GM12891 (cell line): Measurements from ENCODE around the gene BNC2.

Experiments
- DNase-seq: peaks from one replicate; pipeline ENCODE4 v3.0.0; 2011; ENCODE audit warnings: low spot score; ENCODE audit not compliant: insufficient read length
- FAIRE-seq: peaks from 2 replicates; lab custom pipeline; 2011; peaks lifted over from hg19 to GRCh38; lab: Jason Lieb, UNC
- PAX5 ChIP-seq: IDR thresholded peaks from 2 replicates; pipeline ENCODE4 v1.6.1; 2011; ENCODE audit warnings: low read length, moderate library complexity, mild to moderate bottlenecking; ENCODE audit not compliant: insufficient read depth, severe bottlenecking
- POLR2A ChIP-seq: IDR thresholded peaks from 2 replicates; pipeline ENCODE4 v1.6.1; 2011; ENCODE audit warnings: low read depth, low read length, control low read depth
- POLR2AphosphoS5 ChIP-seq: IDR thresholded peaks from 2 replicates; pipeline ENCODE4 v1.6.1; 2011; ENCODE audit warnings: low read depth, low read length, control low read depth
- POU2F2 ChIP-seq: IDR thresholded peaks from 2 replicates; pipeline ENCODE4 v1.6.1; 2011; ENCODE audit warnings: low read depth, mild to moderate bottlenecking, control low read depth, low read length, moderate library complexity
- SPI1 ChIP-seq: IDR thresholded peaks from 2 replicates; pipeline ENCODE4 v1.6.1; 2011; ENCODE audit warnings: low read depth, low read length, control low read depth
- TAF1 ChIP-seq: IDR thresholded peaks from 2 replicates; pipeline ENCODE4 v1.6.1; 2011; ENCODE audit warnings: low read depth, low read length, control low read depth

The BNC2 gene

GRCh38 chr9:16718952-16719351 is 151.5 kb downstream of the BNC2 start:
- FAIRE-seq, result no peak
- no peak for DNase-seq
- TF ChIP-seq POU2F2 (no peak), PAX5 (no peak), POLR2A (no peak), POLR2AphosphoS5 (no peak), TAF1 (no peak), SPI1 (no peak)

- FAIRE-seq (no peak), DNase-seq (no peak)
- no peak for TF ChIP-seq POU2F2
- no peak for TF ChIP-seq PAX5
These were observed 152.2 kb downstream of the BNC2 start for GRCh38 chr9:16718296-16718695.

- no peak for TF ChIP-seq POLR2A
- DNase-seq (no peak), FAIRE-seq (no peak)
These were observed 153.9 kb downstream of the BNC2 start for GRCh38 chr9:16716601-16717000.

GRCh38 chr9:16715404-16715803 is 155.1 kb downstream of the BNC2 start:
- TF ChIP-seq SPI1 (no peak), POU2F2 (no peak), TAF1 (no peak), POLR2A (no peak), PAX5 (no peak), POLR2AphosphoS5 (no peak)
- FAIRE-seq (no peak), DNase-seq (no peak)

GRCh38 chr9:16712787-16713186 is 157.7 kb downstream of the BNC2 start:
- TF ChIP-seq POLR2AphosphoS5, result no peak
- TF ChIP-seq TAF1, result no peak
- no peak for TF ChIP-seq SPI1
- no peak for TF ChIP-seq POU2F2
- TF ChIP-seq PAX5, result no peak
- no peak for TF ChIP-seq POLR2A
- DNase-seq (no peak), FAIRE-seq (no peak)

- TF ChIP-seq SPI1 (no peak), POLR2A (no peak), POU2F2 (no peak), POLR2AphosphoS5 (no peak), PAX5 (no peak), TAF1 (no peak)
- DNase-seq, result no peak
- no peak for FAIRE-seq
These were observed 159.6 kb downstream of the BNC2 start for GRCh38 chr9:16710888-16711287.

- FAIRE-seq (no peak), DNase-seq (no peak)
- TF ChIP-seq POU2F2, result no peak
- TF ChIP-seq PAX5, result no peak
- no peak for TF ChIP-seq SPI1
- TF ChIP-seq POLR2AphosphoS5, result no peak
These were observed 160.5 kb downstream of the BNC2 start for GRCh38 chr9:16709924-16710323.

- TF ChIP-seq POLR2AphosphoS5 (no peak), SPI1 (no peak), POLR2A (no peak), PAX5 (no peak), TAF1 (no peak), POU2F2 (no peak)
- FAIRE-seq (no peak), DNase-seq (no peak)
These were observed 161.6 kb downstream of the BNC2 start for GRCh38 chr9:16708656-16709435.

GRCh38 chr9:16705111-16705604 is 165.3 kb downstream of the BNC2 start:
- DNase-seq (no peak), FAIRE-seq (no peak)
- TF ChIP-seq TAF1 (no peak), POU2F2 (no peak), PAX5 (no peak), SPI1 (no peak), POLR2AphosphoS5 (no peak), POLR2A (no peak)

GRCh38 chr9:16704116-16705110 is 166.1 kb downstream of the BNC2 start:
- TF ChIP-seq POLR2A, result no peak
- TF ChIP-seq PAX5, result no peak
- TF ChIP-seq POLR2AphosphoS5, result no peak
- no peak for TF ChIP-seq POU2F2
- TF ChIP-seq TAF1, result no peak
- no peak for TF ChIP-seq SPI1
- FAIRE-seq, result no peak
- no peak for DNase-seq
